Measurements from ENCODE around the gene DPT. TPM values are rescaled to one million over a fixed set of nuclear protein-coding genes. Genes with fewer than 3 reads are reported as not detected.

The DPT gene
- polyA plus RNA-seq, 3 donors, result 0.07 to 0.25 TPM; not detected in 1

DNA sequence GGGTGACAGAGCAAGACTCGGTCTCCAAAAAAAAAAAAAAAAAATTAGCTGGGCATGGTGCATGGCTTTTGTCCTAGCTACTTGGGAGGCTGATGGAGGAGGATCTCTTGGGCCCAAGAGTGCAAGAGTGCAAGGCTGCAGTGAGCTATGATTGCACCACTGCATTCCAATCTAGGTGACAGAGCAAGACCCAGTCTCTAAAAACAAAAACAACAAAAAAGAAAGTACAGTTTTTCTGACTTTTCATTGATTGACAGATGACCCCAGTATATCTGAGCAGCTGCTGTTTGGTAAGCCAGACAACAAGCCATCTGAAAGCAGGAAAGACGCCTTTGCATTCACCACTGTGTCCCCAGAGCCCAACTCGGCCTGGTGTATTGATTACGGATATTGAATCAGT is 10.9 kb upstream of the DPT start:
- no peak for DNase-seq

DNA sequence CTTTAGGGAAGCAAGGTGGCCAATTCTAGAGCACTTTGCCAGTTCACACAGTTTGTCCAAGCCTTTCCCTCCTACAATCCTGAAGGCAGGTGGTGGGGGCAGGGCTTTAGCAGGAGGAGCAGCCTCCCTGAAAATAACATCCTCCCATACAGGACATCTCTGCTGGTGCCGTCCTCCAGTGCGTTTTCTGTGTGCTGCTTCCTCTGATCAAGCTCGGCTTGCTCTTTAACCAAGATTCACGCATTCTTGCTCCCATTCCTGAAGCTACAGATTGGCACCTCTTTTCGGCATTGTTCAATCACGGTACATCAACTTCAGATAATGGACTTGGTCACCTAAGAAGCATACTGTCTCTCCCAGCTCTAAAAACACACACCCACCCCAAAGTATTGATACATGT is 7.5 kb upstream of the DPT start:
- no peak for DNase-seq

DNA sequence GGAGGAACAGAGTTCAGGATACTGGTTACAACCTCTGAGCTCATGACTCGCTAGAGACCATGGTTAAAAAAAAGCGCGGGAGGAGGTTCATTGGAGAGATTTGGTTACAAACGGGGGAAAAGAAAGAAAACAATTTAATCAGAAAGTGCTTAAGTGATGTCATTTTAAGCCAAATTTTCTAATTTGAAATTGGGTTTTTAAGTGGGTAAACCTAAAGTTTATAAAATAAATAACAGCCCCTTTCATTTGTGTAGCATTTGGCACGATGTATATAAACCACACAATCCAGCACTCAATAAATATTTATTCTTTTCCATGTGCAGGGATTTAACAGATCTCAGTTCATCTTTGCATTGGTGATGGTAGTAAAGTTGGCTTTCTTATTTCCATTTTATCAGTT is 7.0 kb upstream of the DPT start:
- DNase-seq, result no peak

DNA sequence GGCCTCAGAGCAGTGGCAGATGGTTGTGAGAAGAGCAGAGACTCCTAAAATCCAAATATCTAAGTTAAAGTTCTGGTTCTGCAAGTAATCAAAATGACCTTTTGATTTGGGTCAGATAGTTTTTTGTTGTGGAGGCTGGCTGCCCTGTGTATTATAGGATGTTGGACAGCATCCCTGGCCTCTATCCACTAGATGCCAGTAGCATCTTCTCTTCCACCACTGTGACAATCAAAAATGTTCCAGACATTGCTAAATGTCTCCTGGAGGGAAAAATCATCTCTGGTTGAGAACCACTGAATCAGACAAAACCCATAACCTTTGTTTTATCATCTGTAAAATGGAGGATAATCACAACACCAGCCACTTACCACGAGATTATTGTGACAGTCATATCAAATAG is 5.9 kb upstream of the DPT start:
- DNase-seq, result no peak

DNA sequence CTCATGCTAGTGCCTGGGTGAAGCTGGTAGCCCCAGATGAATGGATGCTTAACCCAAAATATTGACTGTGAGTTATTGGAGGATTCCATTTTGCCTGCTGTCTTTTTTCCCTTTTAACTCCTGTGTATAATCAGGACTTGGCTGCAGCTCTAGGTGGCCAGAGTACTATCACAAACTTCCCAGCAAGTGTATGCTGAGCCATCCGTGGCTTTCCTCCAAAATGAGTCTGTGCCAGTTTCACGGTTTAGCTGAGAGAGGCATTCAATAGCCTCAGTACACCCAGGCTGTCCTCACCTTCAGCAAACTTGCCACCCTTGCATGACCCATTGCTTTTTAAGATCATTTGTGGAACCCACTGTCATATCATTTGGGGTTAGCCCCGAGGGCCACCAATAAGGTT is 5.3 kb upstream of the DPT start:
- DNase-seq, result no peak

DNA sequence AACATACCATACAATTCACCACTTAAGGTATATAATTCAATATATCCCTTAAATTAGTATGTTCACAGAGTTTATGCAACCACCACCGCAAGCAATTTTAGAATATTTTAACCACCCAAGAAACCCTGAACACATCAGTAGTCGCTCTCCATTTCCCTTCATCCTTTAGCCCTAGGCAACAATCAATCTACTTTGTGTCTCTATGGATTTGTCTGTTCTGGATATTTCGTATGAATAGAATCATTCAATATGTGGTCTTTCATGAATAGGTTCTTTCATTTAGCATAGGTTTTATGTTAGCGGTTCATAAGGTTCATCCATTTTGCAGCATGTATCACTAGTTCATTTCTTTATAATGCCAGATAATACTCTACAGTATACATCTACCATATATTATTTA is 4.2 kb upstream of the DPT start:
- no peak for DNase-seq

DNA sequence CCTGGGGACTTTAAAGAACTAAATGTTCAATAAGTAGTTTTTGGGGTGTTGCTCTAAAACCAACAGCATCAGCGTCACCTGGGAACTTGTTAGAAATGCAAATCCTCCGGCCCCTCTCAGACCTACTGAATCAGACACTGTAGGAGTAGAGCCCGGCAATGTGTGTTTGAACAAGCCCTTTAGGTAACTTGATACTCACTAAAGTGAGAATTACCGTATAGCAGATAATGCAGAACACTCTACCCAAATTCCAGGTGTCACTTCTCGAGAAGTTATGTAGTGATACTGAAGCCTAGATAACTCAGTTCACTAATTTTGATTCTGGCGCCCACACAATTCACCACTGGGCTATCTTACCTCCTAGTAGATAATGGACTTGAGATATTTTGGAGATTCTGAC is 3.7 kb upstream of the DPT start:
- no peak for DNase-seq

DNA sequence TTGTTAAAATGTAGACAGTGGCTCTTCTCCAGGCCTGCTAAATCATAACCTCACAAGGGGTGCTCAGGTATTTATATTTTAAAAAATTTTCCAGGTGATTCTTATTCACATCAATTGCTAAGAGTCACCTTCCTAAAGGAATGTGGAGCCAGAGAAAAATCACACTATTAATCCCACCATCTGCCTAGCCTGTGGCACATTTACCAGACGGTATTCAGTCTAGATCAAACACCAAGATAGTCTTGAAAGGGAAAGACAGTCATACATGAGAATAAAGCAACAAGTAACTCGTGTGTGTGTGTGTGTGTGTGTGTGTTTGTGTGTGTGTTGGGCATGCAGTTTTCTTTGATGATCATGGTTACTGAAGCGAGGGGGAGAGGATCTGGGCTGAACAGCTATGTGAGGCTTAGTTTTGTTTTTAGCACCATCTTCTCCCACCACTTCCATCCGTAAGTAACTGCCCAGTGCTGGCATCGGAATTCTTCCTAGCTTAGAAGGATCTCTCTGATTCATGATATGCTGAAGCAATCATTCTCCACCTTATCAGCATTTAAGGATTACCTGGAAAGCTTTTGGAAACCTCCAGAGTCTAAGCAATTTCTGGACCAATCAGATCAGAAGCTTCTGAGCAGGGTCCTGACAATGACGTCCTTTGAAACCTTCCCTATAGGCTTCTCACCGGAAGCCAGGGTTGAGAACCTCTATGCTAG is 2.4 kb upstream of the DPT start:
- no peak for DNase-seq

DNA sequence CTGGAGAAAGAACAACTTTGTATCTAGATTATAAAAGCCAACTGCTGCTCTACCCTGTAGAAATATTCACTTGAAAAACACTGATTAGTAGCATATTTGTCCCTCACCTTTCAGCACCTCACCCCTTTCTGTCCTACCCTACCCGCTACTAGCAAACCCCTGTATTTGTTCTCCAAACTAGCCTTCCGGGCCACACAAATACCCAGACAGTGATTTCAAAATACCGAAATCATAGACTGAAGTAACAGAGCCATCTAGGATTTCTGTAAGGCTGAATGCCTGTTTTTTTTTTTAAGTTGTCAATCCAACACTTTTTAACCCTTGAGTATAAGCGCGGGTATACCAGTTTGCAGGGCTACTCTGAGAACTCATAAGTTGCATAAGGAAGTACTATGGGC is 398 bp upstream of the DPT start:
- DNase-seq, result no peak

DNA sequence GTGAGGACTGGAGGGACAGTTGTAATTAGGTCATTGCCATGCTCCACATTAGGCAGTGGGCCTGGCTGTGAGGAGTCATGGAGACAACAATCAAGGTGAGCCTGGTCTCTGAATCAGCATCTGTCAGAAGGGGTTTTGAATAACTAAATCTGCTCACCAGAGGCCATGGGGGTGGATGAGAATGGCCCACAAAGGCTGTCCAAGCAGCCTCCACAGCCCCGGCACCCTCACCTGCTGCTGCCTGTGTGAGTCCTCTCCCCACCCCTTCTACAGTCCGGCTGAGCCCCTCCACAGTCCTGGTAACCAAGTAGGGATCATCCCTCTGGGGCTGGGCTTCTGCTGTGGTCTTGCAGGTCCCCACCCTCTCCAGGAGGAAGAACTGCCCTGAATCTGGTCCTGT is 2.3 kb downstream of the DPT start:
- no peak for DNase-seq

DNA sequence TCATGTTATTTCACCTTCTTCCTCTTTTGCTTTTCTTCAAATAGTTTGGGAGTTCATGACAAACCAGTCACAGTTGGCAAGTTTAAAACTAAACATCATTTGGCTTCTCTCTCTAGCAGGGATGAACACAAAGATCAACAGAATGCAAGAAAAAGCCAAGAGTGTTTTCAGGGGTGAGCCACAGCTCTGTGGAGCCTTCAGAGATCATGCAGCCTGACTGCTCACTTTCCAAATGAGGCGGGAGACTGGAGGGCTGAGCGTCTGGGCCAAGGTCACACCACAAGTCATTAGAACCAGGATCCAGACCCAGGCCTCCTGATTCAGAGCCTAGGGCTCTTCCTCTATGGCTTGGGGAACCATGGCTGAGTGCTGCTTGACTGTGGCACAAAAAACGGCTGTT is 2.7 kb downstream of the DPT start:
- DNase-seq, result no peak

DNA sequence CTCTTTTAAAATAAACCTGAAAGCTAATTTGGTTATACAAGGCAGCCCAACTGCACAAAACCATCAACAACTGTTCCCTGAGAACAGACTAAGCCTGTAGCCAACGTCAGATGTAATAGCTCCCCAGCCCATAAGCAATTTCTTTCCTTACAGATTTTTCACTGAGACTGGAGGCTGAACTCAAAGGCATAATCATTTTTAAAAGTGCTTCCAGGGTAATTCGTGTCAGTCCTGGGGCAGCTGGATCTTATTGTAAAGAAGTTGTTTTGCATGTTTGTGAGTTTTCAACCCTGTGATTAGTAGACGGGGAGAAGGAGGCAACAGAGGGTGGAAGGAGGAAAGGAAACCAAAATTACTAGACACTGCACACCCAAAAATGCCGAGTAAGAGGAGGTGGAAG is 3.2 kb downstream of the DPT start:
- no peak for DNase-seq

DNA sequence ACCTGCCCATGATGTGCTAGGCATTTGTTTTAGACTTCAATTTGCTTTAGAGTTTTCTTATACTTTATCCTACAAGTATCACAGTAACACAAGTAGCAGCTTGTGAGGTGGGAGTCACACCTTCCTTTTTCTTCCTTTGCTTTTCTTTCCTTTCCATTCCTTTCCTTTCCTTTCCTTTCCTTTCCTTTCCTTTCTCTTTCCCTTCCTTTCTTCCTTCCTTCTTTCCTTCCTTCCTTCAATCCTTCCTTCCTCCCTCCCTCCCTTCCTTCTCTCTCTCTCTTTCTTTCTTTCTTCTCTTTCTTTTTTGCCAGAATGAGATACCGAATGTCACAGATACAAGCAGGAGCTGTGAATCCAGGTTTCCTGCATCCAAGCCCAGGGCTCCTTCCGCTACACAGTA is 3.9 kb downstream of the DPT start:
- DNase-seq, result no peak

DNA sequence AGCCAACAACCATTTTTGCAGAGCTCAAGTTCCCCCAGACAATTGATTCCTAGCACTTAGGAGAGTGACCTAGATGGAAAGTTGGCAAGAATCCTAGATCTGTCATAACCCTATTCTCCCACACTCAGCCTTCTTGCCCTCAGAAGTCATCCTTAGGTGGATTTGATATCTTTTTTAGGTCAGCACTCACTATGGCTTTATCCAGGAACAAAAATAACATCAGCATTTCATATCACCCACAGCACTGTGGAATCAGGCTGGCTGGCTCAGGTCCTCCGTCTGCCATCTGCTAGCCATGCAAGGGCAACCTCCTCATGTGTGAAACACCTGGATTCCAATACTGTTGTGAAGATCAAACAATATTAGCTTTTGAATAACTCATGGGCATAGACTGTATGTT is 6.0 kb downstream of the DPT start:
- no peak for DNase-seq

DNA sequence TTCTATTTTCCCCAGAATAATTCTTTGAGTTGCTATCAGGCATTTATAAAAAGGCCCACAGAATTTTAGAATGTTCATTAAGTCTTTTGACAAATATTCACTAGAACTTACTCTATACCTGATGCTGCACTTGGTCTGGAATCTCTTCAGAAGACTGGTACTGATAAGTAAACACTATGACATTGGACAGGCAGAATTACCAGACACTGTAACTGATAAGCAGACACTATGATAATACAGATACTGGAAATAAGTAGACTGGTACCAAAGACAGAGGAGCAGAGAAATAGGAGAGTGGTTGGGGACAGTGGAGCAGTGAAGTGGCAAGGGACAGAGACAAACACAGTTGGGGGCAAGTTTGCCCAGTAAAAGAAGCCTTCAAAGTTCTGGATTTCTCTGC is 8.2 kb downstream of the DPT start:
- DNase-seq, result no peak

DNA sequence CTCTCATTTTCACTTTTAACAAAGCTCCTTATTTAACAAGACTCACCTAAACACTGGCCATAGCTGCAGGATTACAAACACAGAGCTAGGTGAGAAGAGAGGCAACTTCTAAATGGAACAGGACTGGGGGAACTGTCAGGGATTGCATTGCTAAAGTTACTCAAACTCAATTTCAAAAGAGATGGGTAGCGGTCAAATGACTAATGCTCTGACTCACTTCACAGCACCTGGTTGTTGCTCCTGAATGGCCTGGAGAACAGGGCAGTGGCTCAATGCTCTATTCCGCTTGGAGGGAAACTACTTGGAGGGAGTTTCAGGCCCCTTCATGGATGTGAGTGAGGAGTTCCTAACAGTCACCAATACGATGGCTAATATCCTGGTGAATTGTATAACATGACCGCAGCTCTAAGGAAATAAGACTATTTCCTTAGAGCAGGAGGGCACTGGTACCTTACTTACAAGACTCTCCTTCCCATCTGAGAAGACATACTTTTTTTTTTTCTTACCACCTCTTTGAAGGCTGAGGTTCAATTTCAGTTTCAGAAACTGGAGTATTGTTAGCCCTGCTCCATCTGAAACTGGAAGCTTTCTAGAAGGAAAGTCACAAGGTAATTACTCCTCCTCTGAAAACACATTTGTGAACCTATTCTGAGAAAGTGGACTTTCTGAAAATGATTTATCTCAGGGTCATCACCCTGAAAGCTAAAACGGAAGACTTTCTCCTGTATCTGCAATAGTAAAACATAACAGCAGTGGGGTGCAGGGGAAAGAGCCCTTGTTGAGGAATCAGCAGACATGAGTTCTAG is 9.5 kb downstream of the DPT start:
- DNase-seq, result no peak

DNA sequence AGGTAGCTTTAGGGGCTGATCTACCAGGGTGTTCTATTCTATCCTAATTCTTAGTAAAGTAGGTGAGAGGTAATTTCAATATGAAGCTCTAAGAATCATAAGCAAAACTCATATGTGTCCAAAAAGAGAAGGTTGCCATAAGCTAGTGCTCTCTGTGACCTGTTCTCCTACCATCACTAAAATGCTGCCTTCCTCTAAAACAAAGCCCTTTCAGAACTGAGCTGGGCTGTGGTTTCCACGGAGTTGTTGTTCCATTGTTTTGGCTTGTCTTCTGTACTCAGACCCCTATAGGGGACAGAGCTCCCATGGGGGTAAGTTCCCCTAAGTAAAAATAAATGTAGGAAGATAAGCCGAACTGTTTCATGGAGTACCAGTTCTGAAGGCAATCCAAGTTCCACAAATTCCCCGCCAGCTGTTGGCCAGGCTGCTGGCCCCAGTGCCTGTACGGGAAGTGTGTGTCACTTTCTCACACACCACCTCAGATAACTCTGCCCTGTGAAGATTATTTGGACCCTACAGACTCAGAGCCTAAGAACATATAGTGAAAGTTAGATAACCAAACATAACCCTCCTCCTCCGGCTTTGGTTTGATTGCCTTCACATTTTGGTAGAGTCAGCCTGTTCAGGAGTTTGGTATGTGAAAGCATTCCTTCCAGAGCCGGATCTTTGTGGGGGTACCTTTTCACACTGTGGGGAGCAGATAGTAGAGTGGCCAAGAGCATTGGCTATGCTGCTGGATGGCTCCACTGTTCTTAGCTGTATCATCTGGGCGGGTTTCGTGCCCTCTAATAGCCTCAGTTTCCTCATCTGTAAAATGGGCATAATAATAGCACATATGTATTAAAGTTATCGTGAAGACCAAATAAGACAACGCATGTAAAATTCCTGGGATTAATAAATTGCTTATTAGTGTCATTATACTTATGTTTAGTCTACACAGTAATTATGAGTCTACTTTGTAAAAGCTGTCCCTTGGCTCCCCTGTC is 10.8 kb downstream of the DPT start:
- DNase-seq, result no peak

DNA sequence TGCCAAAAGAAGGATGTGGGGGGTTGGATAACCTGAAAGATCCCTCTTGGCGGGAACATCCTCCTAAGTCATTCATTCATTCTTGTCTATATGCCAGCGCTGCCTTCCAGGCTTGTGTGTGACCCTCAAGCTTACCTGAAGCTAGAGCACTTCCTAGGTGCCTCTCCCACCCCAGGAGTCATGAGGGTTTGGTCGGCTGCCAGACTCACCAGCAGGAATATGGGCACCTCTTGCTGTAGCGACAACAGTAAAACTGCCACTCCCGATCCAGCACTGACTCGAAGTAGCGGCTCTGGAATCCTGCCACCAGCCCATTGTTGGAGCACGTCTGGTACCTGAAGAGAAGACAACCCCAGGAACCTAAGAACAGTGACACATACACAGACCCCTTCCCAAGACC is 15.0 kb downstream of the DPT start:
- DNase-seq, result no peak

DNA sequence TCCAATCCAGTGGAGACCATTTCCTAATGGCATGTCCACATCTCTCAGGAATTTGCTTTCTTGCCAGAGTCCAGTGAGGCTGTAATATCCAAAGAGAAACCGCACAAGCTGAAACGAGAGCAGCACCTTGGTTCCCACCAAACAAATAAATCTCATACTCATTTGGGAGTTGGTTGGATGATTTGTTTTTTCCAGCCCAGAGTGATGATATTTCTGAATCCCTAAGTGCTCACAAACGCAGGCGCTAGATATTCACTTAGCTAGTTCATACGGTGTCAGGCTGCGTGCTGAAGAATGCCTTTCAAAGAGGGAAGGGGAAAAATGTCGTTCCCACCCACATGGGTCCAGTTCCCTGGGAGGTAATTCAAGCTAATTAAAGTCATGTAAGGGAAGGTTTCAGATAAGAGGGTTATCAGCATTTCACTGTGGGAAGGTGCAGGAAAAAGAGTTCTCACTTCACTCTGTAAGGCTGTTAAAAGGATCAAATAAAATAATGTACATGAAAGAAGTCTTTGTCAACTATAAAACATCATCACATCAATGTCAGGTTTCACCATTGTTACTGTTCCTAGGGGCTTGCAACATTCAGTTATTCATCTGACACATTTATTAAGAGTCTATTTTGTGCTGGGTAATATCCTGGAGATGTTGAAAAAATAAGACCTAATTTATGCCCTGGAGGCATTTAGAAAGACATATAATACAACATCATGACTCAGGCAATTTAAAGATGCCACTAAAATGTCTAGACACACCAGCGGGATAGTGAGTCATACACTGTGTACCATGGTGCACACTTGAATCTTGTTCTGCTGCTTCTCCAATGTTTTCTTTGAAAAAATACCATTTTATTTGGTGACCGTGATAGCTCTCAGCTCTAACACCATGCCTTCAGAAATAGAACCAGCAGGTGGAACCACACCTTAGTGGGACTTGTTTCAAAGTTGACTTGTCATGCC is 19.3 kb downstream of the DPT start:
- no peak for DNase-seq

DNA sequence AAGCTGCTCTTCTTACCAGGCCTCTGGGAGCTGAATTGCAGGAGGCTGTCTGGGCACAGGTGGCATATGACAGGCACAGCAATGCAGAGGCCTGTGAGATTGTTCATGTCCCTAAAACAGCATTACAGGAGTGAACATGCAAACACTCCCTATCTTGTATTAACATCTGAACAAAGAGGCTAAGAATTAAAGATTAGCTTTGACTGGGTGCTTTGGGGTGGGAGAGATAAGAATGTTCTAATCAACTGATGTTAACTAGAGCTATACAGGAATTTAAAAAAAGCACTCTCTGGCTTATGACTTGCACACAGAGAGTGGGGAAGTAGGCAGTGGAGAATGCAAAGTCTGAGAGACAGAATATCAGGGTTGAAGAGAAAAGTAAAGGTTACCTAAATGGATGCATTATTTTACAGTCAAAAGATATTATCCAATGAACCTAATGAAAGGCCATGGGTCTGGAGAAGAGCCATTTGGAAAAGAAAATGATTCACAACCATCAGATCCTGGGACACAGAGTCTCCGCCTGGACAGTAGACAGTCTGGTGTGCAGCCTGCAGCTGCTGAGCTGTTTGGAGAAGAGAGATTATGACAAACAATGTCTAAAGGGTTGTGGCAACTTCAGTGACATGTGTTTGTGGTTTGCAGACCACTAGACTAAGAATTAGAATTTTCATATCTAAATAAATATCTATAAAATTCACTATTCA is 20.2 kb downstream of the DPT start:
- DNase-seq, result no peak

Data from renal pelvis (tissue), 4 donors.